Keratinocyte (primary cell): Measurements from ENCODE around the gene ZFP1. TPM values are rescaled to one million over a fixed set of nuclear protein-coding genes. Genes with fewer than 3 reads are reported as not detected.

Experiments used
- DNase-seq: peaks from one replicate; pipeline ENCODE4 v3.0.0-alpha.2; 2011; ENCODE audit warnings: low read depth, missing footprints, low spot score
- FAIRE-seq: peaks from 2 replicates; lab custom pipeline; 2011; peaks lifted over from hg19 to GRCh38; lab: Jason Lieb, UNC
- H2AFZ ChIP-seq: 2 replicates; pipeline ENCODE4 v1.6.0; 2012; ENCODE audit warnings: low read length, control low read depth, inconsistent platforms; ENCODE audit not compliant: control insufficient read depth
- H3K27ac ChIP-seq: 2 replicates; pipeline ENCODE4 v1.5.1; 2011; ENCODE audit warnings: low read length; ENCODE audit not compliant: control insufficient read depth, insufficient read depth
- H3K27me3 ChIP-seq: 3 replicates; pipeline ENCODE4 v1.6.0; 2011; ENCODE audit warnings: low read length; ENCODE audit not compliant: control insufficient read depth, insufficient read depth; ENCODE audit errors: extremely low read depth
- H3K36me3 ChIP-seq, 2 experiments: 2 replicates in 1 of 2; 3 replicates in 1 of 2; pipeline ENCODE4 v1.5.1; 2011; ENCODE audit warnings: low read length in 2 of 2, mild to moderate bottlenecking in 1 of 2; ENCODE audit not compliant: control insufficient read depth in 2 of 2, insufficient read depth in 2 of 2; ENCODE audit errors: extremely low read depth in 1 of 2
- H3K4me1 ChIP-seq: 3 replicates; pipeline ENCODE4 v1.5.1; 2011; ENCODE audit warnings: low read length; ENCODE audit not compliant: control insufficient read depth, insufficient read depth; ENCODE audit errors: extremely low read depth
- H3K4me2 ChIP-seq: 3 replicates; pipeline ENCODE4 v1.6.0; 2011; ENCODE audit warnings: low read depth, low read length; ENCODE audit not compliant: control insufficient read depth, insufficient read depth; ENCODE audit errors: extremely low read depth
- H3K4me3 ChIP-seq, 3 experiments: fragments of 200-600 bp in 1 of 3; sonication (generic) in 1 of 3; 2 replicates in 2 of 3; 3 replicates in 1 of 3; pipeline ENCODE4 v1.5.1; 2011 to 2016; ENCODE audit warnings: low read length in 3 of 3, mild to moderate bottlenecking in 3 of 3, control low read depth in 2 of 3, inconsistent platforms in 1 of 3, low read depth in 1 of 3, mixed read lengths in 1 of 3, mixed run types in 1 of 3, moderate library complexity in 1 of 3; ENCODE audit not compliant: control insufficient read depth in 2 of 3, insufficient read depth in 2 of 3; ENCODE audit errors: extremely low read depth in 1 of 3
- H3K79me2 ChIP-seq: 2 replicates; pipeline ENCODE4 v1.6.0; 2012; ENCODE audit warnings: low read length; ENCODE audit not compliant: control insufficient read depth, insufficient read depth
- H3K9ac ChIP-seq: 3 replicates; pipeline ENCODE4 v1.6.0; 2011; ENCODE audit warnings: low read length; ENCODE audit not compliant: control insufficient read depth, insufficient read depth; ENCODE audit errors: extremely low read depth
- H3K9me1 ChIP-seq: 3 replicates; pipeline ENCODE4 v1.6.0; 2011; ENCODE audit warnings: low read length; ENCODE audit not compliant: control insufficient read depth, insufficient read depth; ENCODE audit errors: extremely low read depth
- H3K9me3 ChIP-seq: 2 replicates; pipeline ENCODE4 v1.5.1; 2012; ENCODE audit warnings: low read depth, low read length; ENCODE audit not compliant: control insufficient read depth
- H4K20me1 ChIP-seq: 3 replicates; pipeline ENCODE4 v1.6.0; 2011; ENCODE audit warnings: low read length; ENCODE audit not compliant: control insufficient read depth, insufficient read depth; ENCODE audit errors: extremely low read depth
- EZH2 ChIP-seq: IDR thresholded peaks from one replicate; pipeline ENCODE4 v1.6.1; 2012; ENCODE audit warnings: inconsistent platforms, mild to moderate bottlenecking, low read length, moderate library complexity
- dilution Hi-C: fragments of 300-500 bp; cut with MboI; formaldehyde crosslinking; loops from one replicate; pipeline ENCODE4 v1.7.0; 2020; ENCODE audit warnings: low sequenced_read_pairs; ENCODE audit not compliant: extremely low pct_ligation_motif_present
- polyA plus RNA-seq, 5 experiments: library from polyadenylated mRNA; depleted of rRNA in 3 of 5; stranded (reverse) in 3 of 5; stranded (forward) in 1 of 5; unstranded in 1 of 5; fragments of >200 nt; gene quantifications; 1 replicate in 1 of 5; 2 replicates in 3 of 5; 3 replicates in 1 of 5; pipeline versions ENCODE4 v1.2.1 to v1.2.3, GENCODE V29; 2011 to 2012; ENCODE audit warnings: missing spikeins in 2 of 5, low read depth in 1 of 5, low replicate concordance in 1 of 5
- TF ChIP-seq, protein P1 (sequence below), 3 experiments: IDR thresholded peaks in 1 of 3; conservative IDR thresholded peaks in 1 of 3; optimal IDR thresholded peaks in 1 of 3; 2 replicates in 2 of 3; 3 replicates in 1 of 3; pipeline versions ENCODE3 to v1.5.1; 2011; ENCODE audit warnings: low read length in 3 of 3, mild to moderate bottlenecking in 3 of 3, moderate library complexity in 2 of 3, control low read depth in 1 of 3, inconsistent platforms in 1 of 3; ENCODE audit not compliant: insufficient read depth in 2 of 3; ENCODE audit errors: extremely low read depth in 1 of 3

ZFP1 gene
- polyA plus RNA-seq, 1 donor (not counting 4 experiments of a cell fraction or from before 2014, with no cell fraction given): 8.6 TPM

DNA sequence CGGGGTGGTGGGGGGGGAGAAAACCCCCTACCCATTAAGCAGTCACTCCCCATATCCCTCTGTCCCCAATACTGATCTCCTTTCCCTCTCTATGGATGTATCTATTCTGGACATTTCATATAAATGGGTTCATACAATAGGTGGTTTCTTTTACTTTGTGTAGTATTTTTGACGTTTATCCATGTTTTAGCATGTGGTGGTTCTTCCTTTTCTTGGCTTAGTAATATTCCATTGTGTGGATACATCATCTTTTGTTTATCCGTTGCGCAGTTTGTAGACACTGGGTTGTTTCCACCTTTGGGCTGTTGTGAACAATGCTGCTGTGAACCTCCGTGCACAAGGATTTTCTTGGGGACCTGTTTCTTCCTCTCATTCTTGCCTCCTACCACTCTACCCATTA lies 44.3 kb upstream of the ZFP1 start:
- H4K20me1 ChIP-seq: no peaks in the 10 kb centered on the region
- no peak for TF ChIP-seq EZH2
- TF ChIP-seq, protein P1, sequence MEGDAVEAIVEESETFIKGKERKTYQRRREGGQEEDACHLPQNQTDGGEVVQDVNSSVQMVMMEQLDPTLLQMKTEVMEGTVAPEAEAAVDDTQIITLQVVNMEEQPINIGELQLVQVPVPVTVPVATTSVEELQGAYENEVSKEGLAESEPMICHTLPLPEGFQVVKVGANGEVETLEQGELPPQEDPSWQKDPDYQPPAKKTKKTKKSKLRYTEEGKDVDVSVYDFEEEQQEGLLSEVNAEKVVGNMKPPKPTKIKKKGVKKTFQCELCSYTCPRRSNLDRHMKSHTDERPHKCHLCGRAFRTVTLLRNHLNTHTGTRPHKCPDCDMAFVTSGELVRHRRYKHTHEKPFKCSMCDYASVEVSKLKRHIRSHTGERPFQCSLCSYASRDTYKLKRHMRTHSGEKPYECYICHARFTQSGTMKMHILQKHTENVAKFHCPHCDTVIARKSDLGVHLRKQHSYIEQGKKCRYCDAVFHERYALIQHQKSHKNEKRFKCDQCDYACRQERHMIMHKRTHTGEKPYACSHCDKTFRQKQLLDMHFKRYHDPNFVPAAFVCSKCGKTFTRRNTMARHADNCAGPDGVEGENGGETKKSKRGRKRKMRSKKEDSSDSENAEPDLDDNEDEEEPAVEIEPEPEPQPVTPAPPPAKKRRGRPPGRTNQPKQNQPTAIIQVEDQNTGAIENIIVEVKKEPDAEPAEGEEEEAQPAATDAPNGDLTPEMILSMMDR (optimal IDR thresholded peaks at IDR 0.05 in 1 of 3, IDR thresholded peaks at IDR 0.05 in 1 of 3, conservative IDR thresholded peaks at IDR 0.05 in 1 of 3; ENCODE audit: extremely low read depth in 1 of 3, insufficient read depth in 2 of 3, low read length in 3 of 3): no peak
- H3K9ac ChIP-seq: no peak overlapping the region
- H3K4me3 ChIP-seq: no peak overlapping the region
- H3K79me2 ChIP-seq: no peaks in the 10 kb centered on the region
- no peaks in the 10 kb centered on the region for H3K9me3 ChIP-seq
- H3K27me3 ChIP-seq: no peaks in the 10 kb centered on the region
- peaks cover 7% of the 10 kb centered on the region in 2 experiments for H3K36me3 ChIP-seq
- dilution Hi-C loops: no loop called here
- no peak overlapping the region for H3K4me2 ChIP-seq
- H3K9me1 ChIP-seq: peaks cover 3% of the 10 kb centered on the region
- no peak for DNase-seq
- H2AFZ ChIP-seq: no peak overlapping the region
- FAIRE-seq: no peak
- H3K4me1 ChIP-seq: peaks cover 29% of the 10 kb centered on the region
- no peak overlapping the region for H3K27ac ChIP-seq

DNA sequence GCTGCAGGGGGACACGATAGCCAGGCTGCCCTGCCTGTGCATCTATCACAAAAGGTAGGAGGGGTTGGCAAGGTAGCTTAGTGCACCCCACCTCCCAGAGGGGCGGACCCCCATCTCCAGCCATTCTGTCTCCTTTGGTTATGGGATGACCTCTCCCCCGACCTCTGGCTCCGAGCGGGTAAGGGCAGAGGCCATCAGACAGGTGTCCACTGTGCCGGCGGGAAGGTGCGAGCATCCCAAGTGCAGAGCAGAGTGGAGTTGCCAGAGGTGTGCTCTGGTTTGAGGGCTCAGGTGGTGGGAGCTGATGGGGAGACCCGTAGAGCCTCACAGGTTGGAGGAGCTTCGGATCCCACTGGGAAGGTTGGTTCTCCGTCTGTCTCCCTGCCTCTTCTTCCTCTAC lies 43.5 kb upstream of the ZFP1 start:
- H3K9me1 ChIP-seq: peaks cover 3% of the 10 kb centered on the region

More for the DNA sequence above, 43.5 kb upstream of the ZFP1 start:
- Histone ChIP-seq H3K4me1 (peaks cover 32% of the 10 kb centered on the region), H3K79me2 (no peaks in the 10 kb centered on the region), H3K27me3 (no peaks in the 10 kb centered on the region), H4K20me1 (no peaks in the 10 kb centered on the region), H3K4me2 (no peak overlapping the region), H3K27ac (no peak overlapping the region), H3K9me3 (no peaks in the 10 kb centered on the region), H3K9ac (no peak overlapping the region), H3K4me3 (no peak overlapping the region), H3K36me3 (peaks cover 7% of the 10 kb centered on the region in 2 experiments), H2AFZ (no peak overlapping the region)
- dilution Hi-C loops: no loop called here
- no peak for DNase-seq
- no peak for TF ChIP-seq EZH2
- TF ChIP-seq, protein P1 (optimal IDR thresholded peaks at IDR 0.05 in 1 of 3, IDR thresholded peaks at IDR 0.05 in 1 of 3, conservative IDR thresholded peaks at IDR 0.05 in 1 of 3; ENCODE audit: extremely low read depth in 1 of 3, insufficient read depth in 2 of 3, low read length in 3 of 3): no peak
- FAIRE-seq: no peak
